ENCODE data around the gene FCRL1. TPM values are rescaled to one million over a fixed set of nuclear protein-coding genes. Genes with fewer than 3 reads are reported as not detected.

Gene FCRL1
- total RNA-seq, 3 donors from 2014 or later, result 0.17 to 1.4 TPM; not detected in 1

GRCh38 chr1:157820299-157820698 is 379 bp upstream of the FCRL1 start:
- Histone ChIP-seq H3K4me1 (ENCODE audit: low read depth) (no peaks in the 10 kb centered on the region), H3K9me3 (no peaks in the 10 kb centered on the region), H3K36me3 (ENCODE audit: low read depth) (no peaks in the 10 kb centered on the region), H3K4me3 (no peak overlapping the region)
- ATAC-seq, result no peak
- DNase-seq, result no peak
- intact Hi-C loops (cut with DNase I, micrococcal nuclease), result no loop called here
- no peak for TF ChIP-seq CTCF (IDR thresholded peaks at IDR 0.05)

GRCh38 chr1:157819215-157819614 is 705 bp downstream of the FCRL1 start:
- Histone ChIP-seq H3K4me1 (ENCODE audit: low read depth) (no peaks in the 10 kb centered on the region), H3K36me3 (ENCODE audit: low read depth) (no peaks in the 10 kb centered on the region), H3K4me3 (no peak overlapping the region), H3K9me3 (no peaks in the 10 kb centered on the region)
- DNase-seq, result no peak
- TF ChIP-seq CTCF (IDR thresholded peaks at IDR 0.05), result no peak
- intact Hi-C loops (cut with DNase I, micrococcal nuclease), result no loop called here
- no peak for ATAC-seq

- no peak for TF ChIP-seq CTCF (IDR thresholded peaks at IDR 0.05)
- DNase-seq (no peak), ATAC-seq (no peak)
- Histone ChIP-seq H3K4me1 (ENCODE audit: low read depth) (no peaks in the 10 kb centered on the region), H3K4me3 (no peak overlapping the region), H3K9me3 (peaks cover 7% of the 10 kb centered on the region), H3K36me3 (ENCODE audit: low read depth) (no peaks in the 10 kb centered on the region)
- intact Hi-C loops (cut with DNase I, micrococcal nuclease), result no loop called here
Measured at GRCh38 chr1:157813269-157813668, 6.7 kb downstream of the FCRL1 start.

- Histone ChIP-seq H3K4me3 (no peak overlapping the region), H3K36me3 (ENCODE audit: low read depth) (no peaks in the 10 kb centered on the region), H3K9me3 (no peaks in the 10 kb centered on the region), H3K4me1 (ENCODE audit: low read depth) (no peaks in the 10 kb centered on the region)
- no peak for TF ChIP-seq CTCF (IDR thresholded peaks at IDR 0.05)
- ATAC-seq (peak; percentile 85), DNase-seq (peak in 2 of 3 donors; percentile 21 to 66)
- intact Hi-C loops (cut with DNase I, micrococcal nuclease), result no loop called here
Measured at GRCh38 chr1:157806431-157807149, 13.3 kb downstream of the FCRL1 start.

GRCh38 chr1:157803851-157804250 is 16.1 kb downstream of the FCRL1 start:
- Histone ChIP-seq H3K36me3 (ENCODE audit: low read depth) (no peaks in the 10 kb centered on the region), H3K9me3 (no peaks in the 10 kb centered on the region), H3K4me1 (ENCODE audit: low read depth) (no peaks in the 10 kb centered on the region), H3K4me3 (no peak overlapping the region)
- peak in 1 of 3 donors; percentile 4 for DNase-seq
- no peak for TF ChIP-seq CTCF (IDR thresholded peaks at IDR 0.05)
- peak; percentile 16 for ATAC-seq
- intact Hi-C loops (cut with DNase I, micrococcal nuclease), result no loop called here

Data from mucosa of descending colon (tissue), 3 donors.